Vagina (tissue), 2 donors: ENCODE data around the gene STK40. TPM values are rescaled to one million over a fixed set of nuclear protein-coding genes. Genes with fewer than 3 reads are reported as not detected.

Source experiments
- DNase-seq, 2 donors: peaks; one replicate each; pipeline ENCODE4 v3.0.0-alpha.2; 2017; ENCODE audit errors: extremely low spot score in 2 of 2
- H3K27ac ChIP-seq: fragments of 200-600 bp; sonication (generic); one replicate; pipeline ENCODE4 v1.5.1; 2019
- H3K27me3 ChIP-seq: fragments of 200-600 bp; sonication (generic); one replicate; pipeline ENCODE4 v1.5.1; 2019
- H3K36me3 ChIP-seq, 2 donors: fragments of 200-600 bp; sonication (generic); one replicate each; pipeline ENCODE4 v1.5.1; 2017 to 2019
- H3K4me1 ChIP-seq: fragments of 200-600 bp; sonication (generic); one replicate; pipeline ENCODE4 v1.5.1; 2019
- H3K4me3 ChIP-seq, 2 donors: fragments of 200-600 bp; sonication (generic); 1 replicate in 1 of 2; 2 replicates in 1 of 2; pipeline ENCODE4 v1.5.1; 2016 to 2019
- H3K9me3 ChIP-seq: fragments of 200-600 bp; sonication (generic); one replicate; pipeline ENCODE4 v1.5.1; 2019
- POLR2A ChIP-seq, 2 donors: fragments of 450-650 bp; IDR thresholded peaks; one replicate each; pipeline ENCODE4 v1.6.1; 2017; ENCODE audit warnings: antibody characterized with exemption in 2 of 2, mild to moderate bottlenecking in 2 of 2, moderate library complexity in 2 of 2
- POLR2AphosphoS5 ChIP-seq, 2 donors: sonication (generic); formaldehyde crosslinking; IDR thresholded peaks; one replicate each; pipeline ENCODE4 v1.9.0; 2017; ENCODE audit warnings: antibody characterized with exemption in 2 of 2, mild to moderate bottlenecking in 2 of 2, low read depth in 1 of 2; ENCODE audit not compliant: insufficient read depth in 1 of 2
- intact Hi-C: fragments of 100-400 bp; cut with DNase I; formaldehyde crosslinking; loops from one replicate; pipeline ENCODE4 v1.15.1; 2023
- total RNA-seq: library from RNA; depleted of rRNA; stranded (reverse); fragments of >200 nt; gene quantifications from one replicate; pipeline ENCODE4 v1.2.3, GENCODE V29; 2016
- TF ChIP-seq, protein P1 (sequence below), 3 experiments: fragments of 450-650 bp in 2 of 3; fragments of 200-600 bp in 1 of 3; sonication (generic) in 1 of 3; IDR thresholded peaks; one replicate each; pipeline ENCODE4 v1.5.1; 2017 to 2019; ENCODE audit warnings: antibody characterized with exemption in 3 of 3, mild to moderate bottlenecking in 2 of 3, moderate library complexity in 2 of 3

STK40 gene
- total RNA-seq, 1 donor from 2014 or later: 35.4 TPM

DNA sequence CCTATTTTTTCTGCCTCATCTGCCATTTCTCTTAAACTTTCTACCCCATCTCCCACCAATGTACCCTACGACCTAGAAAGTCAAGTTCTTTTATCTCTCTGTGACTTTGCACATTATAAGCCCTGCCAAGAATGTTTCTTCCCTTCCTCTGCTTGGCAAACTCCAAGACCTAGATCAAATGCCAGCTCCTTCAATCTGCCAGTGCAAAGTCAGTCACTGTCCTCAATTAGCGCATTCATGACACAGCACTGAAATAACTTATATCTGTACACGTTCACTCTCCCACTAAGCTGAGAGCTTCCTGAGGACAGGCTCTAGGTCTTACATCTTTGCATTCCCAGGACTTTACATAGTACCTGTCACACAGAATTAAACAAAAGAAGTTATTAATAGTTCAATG, 33.4 kb upstream of the STK40 start:
- TF ChIP-seq POLR2AphosphoS5 (IDR thresholded peaks at IDR 0.05; ENCODE audit: insufficient read depth in 1 of 2, low read depth in 1 of 2) (no peak), POLR2A (IDR thresholded peaks at IDR 0.05) (no peak)
- TF ChIP-seq, protein P1, sequence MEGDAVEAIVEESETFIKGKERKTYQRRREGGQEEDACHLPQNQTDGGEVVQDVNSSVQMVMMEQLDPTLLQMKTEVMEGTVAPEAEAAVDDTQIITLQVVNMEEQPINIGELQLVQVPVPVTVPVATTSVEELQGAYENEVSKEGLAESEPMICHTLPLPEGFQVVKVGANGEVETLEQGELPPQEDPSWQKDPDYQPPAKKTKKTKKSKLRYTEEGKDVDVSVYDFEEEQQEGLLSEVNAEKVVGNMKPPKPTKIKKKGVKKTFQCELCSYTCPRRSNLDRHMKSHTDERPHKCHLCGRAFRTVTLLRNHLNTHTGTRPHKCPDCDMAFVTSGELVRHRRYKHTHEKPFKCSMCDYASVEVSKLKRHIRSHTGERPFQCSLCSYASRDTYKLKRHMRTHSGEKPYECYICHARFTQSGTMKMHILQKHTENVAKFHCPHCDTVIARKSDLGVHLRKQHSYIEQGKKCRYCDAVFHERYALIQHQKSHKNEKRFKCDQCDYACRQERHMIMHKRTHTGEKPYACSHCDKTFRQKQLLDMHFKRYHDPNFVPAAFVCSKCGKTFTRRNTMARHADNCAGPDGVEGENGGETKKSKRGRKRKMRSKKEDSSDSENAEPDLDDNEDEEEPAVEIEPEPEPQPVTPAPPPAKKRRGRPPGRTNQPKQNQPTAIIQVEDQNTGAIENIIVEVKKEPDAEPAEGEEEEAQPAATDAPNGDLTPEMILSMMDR (IDR thresholded peaks at IDR 0.05): no peak
- Histone ChIP-seq H3K4me1 (peaks cover 6% of the 10 kb centered on the region), H3K4me3 (no peak overlapping the region), H3K27me3 (no peaks in the 10 kb centered on the region), H3K27ac (no peak overlapping the region), H3K9me3 (no peaks in the 10 kb centered on the region), H3K36me3 (peaks cover 0 to 7% of the 10 kb centered on the region in 2 donors)
- DNase-seq: no peak
- intact Hi-C loops: no loop called here

DNA sequence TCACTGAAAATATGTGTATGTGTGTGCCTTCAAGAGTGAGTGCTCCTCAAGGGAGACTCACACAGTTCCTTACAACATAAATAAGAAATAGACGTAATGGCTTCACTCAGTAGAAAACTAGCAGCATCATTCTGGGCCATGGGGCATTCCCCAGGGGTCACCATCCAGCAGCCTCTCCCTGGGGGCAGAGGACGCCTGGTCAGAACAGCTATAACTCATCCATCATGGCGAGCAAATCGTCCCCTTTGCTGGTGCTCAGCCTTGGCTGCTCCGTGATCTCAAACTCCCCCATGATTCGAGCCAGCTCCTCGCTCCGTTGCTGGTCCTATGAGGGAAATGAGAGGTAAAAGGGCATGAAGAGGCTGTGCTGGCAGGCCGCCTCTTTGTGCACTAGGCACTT, 32.2 kb upstream of the STK40 start:
- no peak overlapping the region for H3K27ac ChIP-seq
- DNase-seq: no peak
- H3K4me1 ChIP-seq: peaks cover 6% of the 10 kb centered on the region
- no peak for TF ChIP-seq POLR2AphosphoS5 (IDR thresholded peaks at IDR 0.05; ENCODE audit: insufficient read depth in 1 of 2, low read depth in 1 of 2)
- TF ChIP-seq POLR2A (IDR thresholded peaks at IDR 0.05): no peak
- TF ChIP-seq, protein P1 (IDR thresholded peaks at IDR 0.05): no peak
- no peak overlapping the region for H3K4me3 ChIP-seq
- no peaks in the 10 kb centered on the region for H3K27me3 ChIP-seq
- H3K9me3 ChIP-seq: no peaks in the 10 kb centered on the region
- intact Hi-C loops: no loop called here
- H3K36me3 ChIP-seq: peaks cover 0 to 7% of the 10 kb centered on the region in 2 donors

DNA sequence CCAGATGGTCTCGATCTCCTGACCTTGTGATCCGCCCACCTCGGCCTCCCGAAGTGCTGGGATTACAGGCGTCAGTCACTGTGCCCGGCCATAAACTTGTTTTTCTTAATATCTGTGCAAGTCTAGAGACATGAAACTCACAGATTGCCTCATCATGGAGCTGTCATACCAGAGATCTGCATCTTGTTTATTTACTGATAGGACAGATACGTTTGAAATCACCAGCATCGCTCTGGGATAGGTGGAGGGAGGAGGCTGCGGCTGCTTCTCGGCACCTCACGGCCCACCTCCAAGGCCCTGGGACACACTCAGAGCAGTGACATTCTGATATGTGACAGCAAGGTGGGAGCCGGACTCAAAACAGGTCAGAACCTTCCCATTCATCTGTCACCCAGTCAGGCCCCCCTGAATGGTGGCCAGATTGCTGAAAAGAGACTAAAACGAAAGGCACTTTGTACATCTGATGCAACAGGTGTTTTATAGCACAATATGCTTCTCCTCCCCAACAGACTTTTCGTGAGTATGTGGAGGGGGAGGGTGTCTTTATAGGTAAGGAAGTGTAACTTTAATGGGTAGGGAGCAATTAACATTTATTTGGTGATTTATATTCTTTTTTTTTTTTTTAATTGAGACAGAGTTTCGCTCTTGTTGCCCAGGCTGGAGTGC, 30.1 kb upstream of the STK40 start:
- TF ChIP-seq, protein P1 (IDR thresholded peaks at IDR 0.05): no peak
- no peak for TF ChIP-seq POLR2AphosphoS5 (IDR thresholded peaks at IDR 0.05; ENCODE audit: insufficient read depth in 1 of 2, low read depth in 1 of 2)
- no peak for TF ChIP-seq POLR2A (IDR thresholded peaks at IDR 0.05)
- no peaks in the 10 kb centered on the region for H3K9me3 ChIP-seq
- H3K27me3 ChIP-seq: no peaks in the 10 kb centered on the region
- no peak overlapping the region for H3K4me3 ChIP-seq
- no peak overlapping the region for H3K27ac ChIP-seq
- no peaks in the 10 kb centered on the region for H3K36me3 ChIP-seq
- intact Hi-C loops: no loop called here
- H3K4me1 ChIP-seq: peaks cover 6% of the 10 kb centered on the region
- no peak for DNase-seq

DNA sequence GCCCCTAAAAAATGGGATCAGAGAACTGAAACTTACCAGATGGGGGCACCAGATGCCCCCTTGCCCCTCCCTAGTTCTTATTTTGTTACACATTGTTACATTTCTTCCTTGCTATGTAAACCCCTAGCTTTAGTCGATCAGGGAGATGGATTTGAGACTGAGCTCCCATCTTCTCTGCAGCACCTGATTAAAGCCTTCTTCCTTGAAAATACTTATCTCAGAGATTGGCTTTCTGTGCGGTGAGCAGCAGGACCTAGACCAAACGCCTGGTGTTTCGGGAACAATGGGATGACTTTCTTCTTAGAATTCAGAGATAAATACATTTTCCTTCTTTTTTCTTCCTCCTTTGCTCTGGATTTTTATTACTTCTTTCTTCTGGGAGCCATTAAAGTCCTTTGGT, 28.7 kb upstream of the STK40 start:
- no peaks in the 10 kb centered on the region for H3K36me3 ChIP-seq
- H3K4me3 ChIP-seq: no peak overlapping the region
- no peak for TF ChIP-seq POLR2AphosphoS5 (IDR thresholded peaks at IDR 0.05; ENCODE audit: insufficient read depth in 1 of 2, low read depth in 1 of 2)
- no peak for TF ChIP-seq POLR2A (IDR thresholded peaks at IDR 0.05)
- TF ChIP-seq, protein P1 (IDR thresholded peaks at IDR 0.05): no peak
- DNase-seq: no peak
- H3K27me3 ChIP-seq: no peaks in the 10 kb centered on the region
- H3K4me1 ChIP-seq: no peaks in the 10 kb centered on the region
- H3K9me3 ChIP-seq: no peaks in the 10 kb centered on the region
- H3K27ac ChIP-seq: no peak overlapping the region
- intact Hi-C loops: no loop called here
